Measurements from ENCODE around the gene PCED1B.
"Not testable (repeated sequence)": the region's sequence is repeated elsewhere in the genome, so short reads cannot be mapped to it uniquely, and the experiment has no call there.

PCED1B gene

GRCh38 chr12:47123730-47124129 is 44.3 kb downstream of the PCED1B start:
- no peak for DNase-seq

- no peak for DNase-seq
Measured at GRCh38 chr12:47124451-47124850, 45.0 kb downstream of the PCED1B start.

- DNase-seq: no peak
Measured at GRCh38 chr12:47126246-47126645, 46.8 kb downstream of the PCED1B start.

- no peak for DNase-seq
Measured at GRCh38 chr12:47131011-47131410, 51.6 kb downstream of the PCED1B start.

GRCh38 chr12:47134005-47134404 is 54.6 kb downstream of the PCED1B start:
- DNase-seq: no peak

DNA sequence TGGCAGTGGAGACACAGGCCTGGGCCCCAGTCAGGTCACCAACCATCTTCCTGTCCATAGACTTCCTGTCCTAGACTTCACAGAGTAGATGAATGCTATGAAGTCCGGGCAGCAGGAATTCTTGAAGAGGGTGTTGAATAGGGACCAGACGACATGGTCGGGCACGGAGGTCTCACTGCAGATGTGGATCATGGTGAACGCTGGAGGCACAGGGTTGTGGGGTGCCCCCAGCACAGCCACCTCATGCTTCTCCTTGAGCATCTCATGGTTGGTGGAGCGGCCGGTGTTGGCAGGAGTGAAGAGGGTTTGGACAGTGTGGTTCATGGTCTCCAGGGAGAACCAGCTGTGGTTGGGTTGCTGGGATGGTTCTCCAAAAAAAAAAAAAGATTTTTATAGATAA is 56.2 kb downstream of the PCED1B start:
- DNase-seq: no peak

DNA sequence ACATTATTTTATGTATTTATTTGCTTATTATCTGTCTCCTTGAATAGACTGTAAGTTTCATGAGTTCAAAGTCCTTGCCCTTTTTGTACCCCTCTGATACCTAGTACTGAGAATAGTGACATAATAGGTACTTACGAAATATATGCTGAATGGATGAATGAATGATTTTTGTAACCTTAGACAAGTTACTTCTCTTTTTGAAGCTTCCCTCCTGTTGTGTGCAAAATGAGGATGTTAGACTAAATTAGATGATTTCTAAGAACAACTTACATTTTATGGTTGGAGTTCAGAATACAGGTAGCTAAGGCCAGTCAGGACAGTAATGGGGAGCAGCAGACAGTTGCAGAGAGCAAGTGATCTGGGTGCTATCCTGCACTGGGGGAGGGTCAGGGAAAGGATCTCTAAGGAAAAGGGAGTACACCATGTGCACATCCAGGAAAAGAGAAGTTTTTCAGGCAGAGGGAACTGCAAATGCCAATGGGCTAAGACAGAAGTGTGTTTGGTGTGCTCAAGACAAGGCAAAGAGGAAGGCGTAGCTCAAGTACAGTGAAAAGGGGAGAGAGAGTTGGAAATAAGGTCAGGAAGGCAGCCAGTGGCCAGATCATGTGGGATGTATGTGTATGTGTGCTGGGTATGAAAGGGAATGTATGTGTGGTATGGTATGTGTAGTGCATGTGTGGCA is 59.7 kb downstream of the PCED1B start:
- peak; percentile 26 for DNase-seq

DNA sequence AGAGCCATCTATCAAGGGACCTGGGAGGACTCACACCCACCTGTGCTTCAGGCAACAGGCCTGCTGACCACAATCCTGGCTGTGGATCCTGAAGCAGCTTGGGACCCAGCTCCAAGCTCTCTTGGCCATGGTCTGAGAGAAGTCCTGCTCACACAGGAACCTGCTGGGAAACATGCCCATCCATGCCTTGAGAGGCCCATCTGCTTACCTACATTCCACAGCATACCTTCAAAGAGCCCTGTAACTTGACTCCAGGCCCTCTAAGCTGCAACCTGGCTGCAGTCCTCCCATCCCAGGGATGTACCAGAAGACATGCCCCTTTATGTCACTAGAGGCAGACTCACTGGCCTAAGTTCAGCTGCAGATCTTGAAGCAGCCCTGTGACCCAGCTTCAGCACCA is 62.0 kb downstream of the PCED1B start:
- DNase-seq: no peak

GRCh38 chr12:47144769-47145168 is 65.3 kb downstream of the PCED1B start:
- no peak for DNase-seq

- DNase-seq: no peak
Measured at GRCh38 chr12:47145188-47145587, 65.8 kb downstream of the PCED1B start.

GRCh38 chr12:47147739-47148138 is 68.3 kb downstream of the PCED1B start:
- DNase-seq: no peak

DNA sequence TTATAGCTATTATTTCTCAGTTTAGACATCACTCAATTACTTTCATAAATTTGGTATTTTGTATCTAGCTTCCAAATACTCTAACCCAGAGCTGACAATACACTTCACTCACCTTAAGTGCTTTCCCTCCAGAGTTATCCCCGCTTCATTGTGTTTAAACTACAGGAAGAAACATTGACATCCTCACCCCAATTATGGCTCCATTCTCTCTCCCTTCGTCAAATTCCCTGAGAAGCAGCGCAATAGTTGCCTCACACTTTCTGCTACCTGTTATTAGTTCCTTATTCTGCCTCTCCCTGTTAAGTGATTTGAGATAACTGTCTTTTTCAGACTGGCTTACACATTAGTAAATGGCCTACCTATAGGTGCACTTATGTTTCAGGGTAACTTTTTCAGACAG is 69.7 kb downstream of the PCED1B start:
- DNase-seq: no peak

DNA sequence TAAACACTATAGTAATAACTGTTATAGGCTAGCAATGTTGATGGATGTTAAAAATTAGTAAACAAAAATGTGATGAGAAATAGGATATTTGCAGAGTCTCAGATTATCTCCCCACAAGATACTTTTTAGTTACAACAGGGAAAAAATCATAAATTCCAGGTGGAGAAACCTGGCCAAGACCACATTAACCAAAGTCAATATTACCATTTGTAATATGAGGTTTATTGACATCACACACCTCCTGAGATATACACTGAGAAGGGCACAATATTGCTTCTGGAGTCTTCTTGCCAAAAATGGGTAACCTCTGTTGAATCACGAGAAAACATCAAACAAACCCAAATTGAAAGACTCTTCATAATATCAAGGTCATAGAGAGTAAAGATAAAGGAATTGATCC is 72.7 kb downstream of the PCED1B start:
- DNase-seq: no peak

- DNase-seq: peak; percentile 41
Measured at GRCh38 chr12:47155457-47156166, 76.2 kb downstream of the PCED1B start.

- DNase-seq: peak; percentile 75
Measured at GRCh38 chr12:47156167-47156736, 76.8 kb downstream of the PCED1B start.

DNA sequence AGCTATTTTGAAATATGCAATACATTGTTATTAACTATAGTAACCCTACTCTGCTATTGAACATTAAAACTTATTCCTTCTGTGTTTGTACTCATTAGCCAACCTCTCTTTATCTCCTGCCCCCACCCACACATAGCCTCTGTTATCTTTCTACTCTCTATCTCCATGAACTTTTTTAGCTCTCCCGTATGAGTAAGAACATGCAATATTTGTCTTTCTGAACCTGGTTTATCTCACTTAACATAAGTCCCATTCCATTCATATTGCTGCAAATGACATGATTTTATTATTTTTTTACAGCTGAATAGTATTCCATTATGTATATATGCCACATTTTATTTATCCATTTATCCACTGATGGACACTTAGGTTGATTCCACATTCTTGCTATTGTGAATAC is 79.4 kb downstream of the PCED1B start:
- DNase-seq: peak; percentile 80

DNA sequence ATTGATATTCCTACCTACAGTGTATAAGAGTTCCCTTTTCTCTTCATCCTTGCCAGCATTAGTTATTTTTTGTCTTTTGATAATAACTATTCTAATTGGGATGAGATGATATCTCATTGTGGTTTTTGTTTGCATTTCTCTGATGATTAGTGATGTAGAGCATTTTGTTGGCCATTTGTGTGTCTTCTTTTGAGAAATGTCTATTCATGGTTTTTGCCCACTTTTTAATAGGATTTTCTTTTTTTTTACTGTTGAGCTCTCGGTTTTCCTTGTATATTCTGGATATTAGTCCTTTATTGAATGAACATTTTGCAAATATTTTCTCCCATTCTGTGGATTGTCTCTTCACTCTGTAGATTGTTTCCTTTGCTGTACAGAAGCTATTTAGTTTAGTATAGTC is 79.9 kb downstream of the PCED1B start:
- no peak for DNase-seq

DNA sequence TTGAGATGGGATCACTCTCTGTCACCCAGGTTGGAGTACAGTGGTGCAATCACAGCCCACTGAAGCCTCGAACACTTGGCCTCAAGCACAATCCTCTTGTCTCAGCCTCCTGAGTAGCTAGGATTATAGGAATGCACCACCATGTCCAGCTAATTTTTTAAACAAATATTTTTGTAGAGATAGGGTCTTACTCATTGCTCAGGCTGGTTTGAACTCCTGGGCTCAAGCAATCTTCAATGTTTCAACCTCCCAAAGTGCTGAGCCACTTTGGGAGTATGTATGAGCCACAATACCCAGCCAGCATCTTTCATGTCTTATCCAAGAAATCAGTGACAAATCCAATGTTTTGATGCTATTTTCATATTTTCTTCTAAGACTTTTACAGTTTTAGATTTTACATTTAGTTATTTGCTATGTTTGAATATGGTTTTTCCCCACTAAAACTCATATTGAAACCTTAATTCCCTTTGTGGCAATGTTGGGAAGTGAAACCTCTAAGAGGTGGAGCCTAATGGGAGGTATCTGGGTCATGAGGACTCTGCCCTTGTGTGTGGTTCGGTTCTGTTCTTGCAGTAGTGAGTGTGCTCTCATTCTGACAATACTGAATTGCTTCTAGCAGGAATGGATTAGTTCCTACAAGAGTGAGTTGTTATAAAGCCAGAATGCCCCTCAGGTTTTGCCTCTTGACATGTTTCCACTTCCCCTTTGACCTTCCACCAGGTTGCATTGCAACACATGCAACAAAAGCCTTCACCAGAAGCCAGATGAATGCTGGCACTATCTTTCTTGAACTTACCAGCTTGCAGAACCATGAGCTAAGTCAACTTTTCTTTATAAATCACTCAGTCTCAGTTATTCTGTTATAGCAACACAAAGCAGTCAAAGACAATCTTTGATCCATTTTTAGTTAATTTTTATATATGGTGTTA is 81.2 kb downstream of the PCED1B start:
- peak; percentile 22 for DNase-seq

DNA sequence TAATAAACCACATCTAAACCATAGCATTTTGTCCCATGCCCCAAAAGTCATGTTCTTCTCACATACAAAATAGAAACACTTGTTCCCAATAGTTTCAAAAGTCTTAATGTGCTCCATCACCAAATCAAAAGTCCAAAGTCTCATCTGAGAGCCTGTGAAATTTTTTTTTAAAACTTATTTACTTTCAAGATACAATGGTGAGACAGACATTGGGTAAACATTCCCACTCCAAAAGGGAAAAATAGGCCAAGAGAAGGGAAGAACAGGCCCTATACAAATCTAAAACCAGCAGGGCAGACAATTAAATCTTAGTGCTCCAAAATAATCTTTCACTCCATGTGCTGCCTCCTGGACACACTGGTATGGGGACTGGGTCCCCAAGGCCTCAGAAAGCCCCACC is 84.7 kb downstream of the PCED1B start:
- DNase-seq: no peak

GRCh38 chr12:47164724-47165439 is 85.5 kb downstream of the PCED1B start:
- peak; percentile 24 for DNase-seq

GRCh38 chr12:47165934-47166333 is 86.5 kb downstream of the PCED1B start:
- peak; percentile 34 for DNase-seq

DNA sequence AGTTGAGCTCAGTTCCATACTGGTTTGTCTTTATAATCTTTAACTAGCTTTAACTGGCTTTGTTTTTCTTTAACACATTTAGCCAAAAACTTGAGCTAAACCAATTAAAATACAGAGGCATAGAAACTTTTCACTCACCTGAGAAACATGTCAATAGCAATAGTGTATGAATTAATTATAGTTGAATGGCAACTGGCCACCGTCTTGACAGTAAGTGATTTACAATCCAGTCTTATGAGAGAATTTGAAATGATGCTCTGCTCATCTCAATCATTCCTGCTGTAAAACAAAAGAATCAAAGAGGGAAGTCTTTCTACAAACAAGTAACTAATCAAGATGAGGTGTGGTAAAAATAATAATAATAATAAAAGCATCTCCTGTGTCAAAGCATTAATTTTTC is 86.9 kb downstream of the PCED1B start:
- no peak for DNase-seq

DNA sequence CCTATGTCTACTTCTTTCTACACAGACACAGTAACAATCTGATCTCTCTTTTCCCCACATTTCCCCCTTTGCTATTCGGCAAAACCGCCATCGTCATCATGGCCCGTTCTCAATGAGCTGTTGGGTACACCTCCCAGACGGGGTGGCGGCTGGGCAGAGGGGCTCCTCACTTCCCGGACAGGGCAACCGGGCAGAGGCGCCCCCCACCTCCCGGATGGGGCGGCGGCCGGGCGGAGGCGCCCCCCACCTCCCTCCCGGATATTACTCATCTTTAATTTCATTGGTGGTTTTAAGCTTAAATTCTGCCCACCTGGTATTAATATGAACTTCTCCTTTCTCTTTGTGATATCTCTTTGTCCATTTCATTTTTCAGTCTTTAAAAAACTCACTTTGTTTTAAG is 90.9 kb downstream of the PCED1B start:
- not testable (repeated sequence) for DNase-seq
